Thymus (tissue), 11 donors: Measurements from ENCODE around the gene RASL11B. TPM values are rescaled to one million over a fixed set of nuclear protein-coding genes. Genes with fewer than 3 reads are reported as not detected.
A peak's percentile ranks its signal among the peaks of the same experiment; 100 is the strongest.

Source experiments
- DNase-seq, 9 donors: peaks; one replicate each; pipeline ENCODE4 v3.0.0-alpha.2; 2013; ENCODE audit warnings: low spot score in 9 of 9, low read depth in 6 of 9, missing footprints in 1 of 9
- H3K27ac ChIP-seq, 2 donors: one replicate each; pipeline ENCODE4 v1.5.1; 2013; ENCODE audit warnings: control low read depth in 1 of 2, low read depth in 1 of 2, low read length in 1 of 2, mild to moderate bottlenecking in 1 of 2, moderate library complexity in 1 of 2
- H3K27me3 ChIP-seq, 2 donors: one replicate each; pipeline ENCODE4 v1.5.1; 2013; ENCODE audit warnings: low read length in 1 of 2; ENCODE audit not compliant: control insufficient read depth in 2 of 2, insufficient read depth in 1 of 2
- H3K36me3 ChIP-seq, 2 donors: one replicate each; pipeline ENCODE4 v1.5.1; 2013; ENCODE audit warnings: low read length in 1 of 2, mild to moderate bottlenecking in 1 of 2, moderate library complexity in 1 of 2; ENCODE audit not compliant: control insufficient read depth in 2 of 2, insufficient read depth in 2 of 2
- H3K4me1 ChIP-seq, 2 donors: one replicate each; pipeline ENCODE4 v1.5.1; 2013; ENCODE audit warnings: low read length in 2 of 2; ENCODE audit not compliant: control insufficient read depth in 2 of 2, insufficient read depth in 2 of 2
- H3K4me3 ChIP-seq, 2 donors: one replicate each; pipeline ENCODE4 v1.5.1; 2013; ENCODE audit warnings: low read length in 2 of 2, control low read depth in 1 of 2, mild to moderate bottlenecking in 1 of 2
- H3K9me3 ChIP-seq, 2 donors: one replicate each; pipeline ENCODE4 v1.5.1; 2013; ENCODE audit warnings: low read length in 1 of 2, mild to moderate bottlenecking in 1 of 2; ENCODE audit not compliant: control insufficient read depth in 2 of 2, insufficient read depth in 1 of 2
- WGBS: extraction: QIAGEN DNeasy Blood & Tissue Kit; methylation state at CpG from one replicate; pipeline ENCODE4 v1.1.7; 2013; 5-methylcytosine and 5-hydroxymethylcytosine counted together
- polyA plus RNA-seq: library from polyadenylated mRNA; stranded (reverse); fragments of 200-250 nt; gene quantifications from one replicate; pipeline ENCODE4 v1.2.3, GENCODE V29; 2013
- total RNA-seq: library from RNA; stranded (reverse); fragments of 120-200 nt; gene quantifications from one replicate; pipeline ENCODE4 v1.2.4, GENCODE V29; 2013
- donor health status: healthy.

The RASL11B gene
- total and polyA plus RNA-seq, 2 donors, result 0.52 to 1.2 TPM

DNA sequence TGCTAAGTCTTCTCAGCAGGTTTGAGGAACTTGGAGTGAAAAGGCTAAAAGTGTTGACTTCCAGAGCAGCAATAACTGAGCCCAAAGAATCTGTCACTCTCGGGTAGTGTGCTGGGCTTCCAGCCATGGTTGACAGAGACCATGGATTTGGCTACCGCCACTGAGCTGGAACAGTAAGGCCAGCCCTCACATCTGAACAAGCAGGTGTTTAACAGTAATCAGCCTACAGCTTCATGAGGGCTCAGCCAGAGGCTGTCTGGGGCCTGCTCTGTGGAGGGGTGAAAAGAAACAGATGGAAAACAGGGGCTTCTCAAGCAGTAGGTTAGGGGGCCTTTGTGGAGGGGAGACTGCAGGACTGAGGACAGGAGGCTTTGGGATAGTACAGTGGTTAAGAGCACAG, 14.9 kb downstream of the RASL11B start:
- H3K36me3 ChIP-seq, result no peaks in the 10 kb centered on the region
- peak in 1 of 9 donors; percentile 18 for DNase-seq
- no peaks in the 10 kb centered on the region for H3K27me3 ChIP-seq
- no peak overlapping the region for H3K4me3 ChIP-seq
- no peak overlapping the region for H3K27ac ChIP-seq
- WGBS, result 93% methylated on average over 2 of the region's 2 CpGs
- no peaks in the 10 kb centered on the region for H3K9me3 ChIP-seq
- H3K4me1 ChIP-seq, result peaks cover 3 to 25% of the 10 kb centered on the region in 2 donors

DNA sequence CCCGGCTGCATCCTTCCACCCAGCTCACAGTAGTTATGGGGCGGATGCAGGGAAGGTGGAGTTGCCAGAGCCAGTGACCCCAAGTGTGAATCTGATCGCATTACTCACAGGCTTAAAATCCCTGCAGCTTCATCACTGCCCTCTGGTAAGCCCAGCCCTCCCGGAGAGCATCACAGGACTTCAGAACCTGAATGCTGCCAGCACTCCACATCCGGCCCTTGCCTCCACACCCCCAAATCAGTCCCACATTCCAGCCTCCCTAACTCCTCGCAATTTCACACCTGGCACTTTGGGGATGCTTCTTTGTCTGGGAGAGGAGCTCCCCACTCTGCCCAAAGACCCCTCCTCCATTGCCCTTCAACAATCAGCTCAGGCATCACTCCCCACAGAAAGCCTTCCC, 15.6 kb downstream of the RASL11B start:
- H3K4me3 ChIP-seq, result no peak overlapping the region
- WGBS, result 97% methylated on average over 6 of the region's 6 CpGs
- no peaks in the 10 kb centered on the region for H3K9me3 ChIP-seq
- H3K4me1 ChIP-seq, result peaks cover 3 to 25% of the 10 kb centered on the region in 2 donors
- no peak for DNase-seq
- no peak overlapping the region for H3K27ac ChIP-seq
- no peaks in the 10 kb centered on the region for H3K27me3 ChIP-seq
- no peaks in the 10 kb centered on the region for H3K36me3 ChIP-seq

DNA sequence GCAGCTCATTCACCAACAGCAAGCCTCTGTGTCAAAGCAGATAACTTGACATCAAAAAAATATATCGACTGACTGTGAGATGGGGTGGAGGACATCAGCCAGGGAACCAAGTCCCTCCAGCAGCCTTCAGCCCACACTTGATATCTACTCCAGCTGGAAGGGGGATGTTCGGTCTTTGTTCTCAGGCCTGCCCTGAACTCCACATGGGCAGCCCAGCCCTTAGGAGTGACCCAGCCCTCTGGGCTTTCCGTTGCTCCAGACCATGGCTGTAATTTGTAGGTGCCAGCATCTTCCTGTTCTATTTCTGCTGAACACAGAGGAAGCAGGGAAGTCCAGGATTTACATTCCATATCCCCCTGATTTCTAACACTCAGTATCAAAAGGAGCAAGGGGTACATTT, 17.4 kb downstream of the RASL11B start:
- 98% methylated on average over 3 of the region's 3 CpGs for WGBS
- DNase-seq, result no peak
- no peak overlapping the region for H3K27ac ChIP-seq

DNA sequence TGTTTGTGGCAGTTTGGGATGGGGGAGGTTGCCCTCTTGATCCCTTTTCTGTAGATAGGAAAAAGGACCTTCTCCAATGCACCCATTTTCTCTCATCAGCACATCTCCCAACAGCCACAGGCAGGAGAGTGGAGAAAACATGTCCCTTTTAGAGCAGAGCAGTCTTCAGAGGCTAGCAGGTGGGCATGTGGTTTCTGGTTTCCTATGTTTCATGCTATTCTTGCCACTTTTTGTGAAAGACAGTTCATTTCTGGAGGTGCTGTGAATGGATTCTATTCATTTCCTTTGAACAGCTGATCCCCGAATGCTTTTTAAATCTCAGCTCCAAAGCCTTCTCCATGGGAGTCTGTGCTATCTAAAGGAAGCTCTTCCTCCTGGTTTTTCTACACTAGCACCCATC, 18.9 kb downstream of the RASL11B start:
- Histone ChIP-seq H3K36me3 (no peaks in the 10 kb centered on the region), H3K27me3 (no peaks in the 10 kb centered on the region), H3K9me3 (peaks cover 1 to 8% of the 10 kb centered on the region in 2 donors), H3K4me1 (peaks cover under 1 to 22% of the 10 kb centered on the region in 2 donors), H3K27ac (no peak overlapping the region), H3K4me3 (no peak overlapping the region)
- WGBS, result 21% methylated on average over 1 of the region's 1 CpG
- peak in 3 of 9 donors; percentile 31 to 72 (median 39) for DNase-seq

More for the DNA sequence above, 17.4 kb downstream of the RASL11B start:
- H3K4me3 ChIP-seq, result no peak overlapping the region
- H3K27me3 ChIP-seq, result no peaks in the 10 kb centered on the region
- no peaks in the 10 kb centered on the region for H3K9me3 ChIP-seq
- H3K36me3 ChIP-seq, result no peaks in the 10 kb centered on the region
- H3K4me1 ChIP-seq, result peaks cover 3 to 25% of the 10 kb centered on the region in 2 donors

DNA sequence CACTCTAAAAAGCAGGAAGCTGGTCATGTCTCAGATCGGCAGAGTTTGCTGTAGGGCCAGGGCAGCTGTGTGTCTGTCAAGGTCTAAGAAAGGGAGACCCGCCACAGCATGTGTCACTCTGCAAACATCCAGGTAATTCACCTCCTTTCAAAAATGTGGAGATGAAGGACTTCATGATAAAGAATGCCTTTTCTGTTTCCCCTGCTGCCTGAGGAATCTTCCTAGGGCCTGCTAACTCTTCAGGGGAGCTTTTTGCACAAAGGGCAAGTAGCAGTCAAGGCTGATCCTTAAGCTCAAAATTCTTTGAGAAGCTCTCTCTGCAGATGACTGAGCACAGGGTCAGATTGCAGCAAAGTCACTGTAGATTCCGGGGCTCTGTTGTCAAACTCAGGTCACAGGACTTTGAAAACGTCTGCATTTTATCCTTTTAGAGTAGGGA, 21.1 kb downstream of the RASL11B start:
- H3K36me3 ChIP-seq, result no peaks in the 10 kb centered on the region
- no peak overlapping the region for H3K4me3 ChIP-seq
- no peak overlapping the region for H3K27ac ChIP-seq
- H3K4me1 ChIP-seq, result peaks cover 0 to 10% of the 10 kb centered on the region in 2 donors
- 92% methylated on average over 4 of the region's 4 CpGs for WGBS
- H3K27me3 ChIP-seq, result no peaks in the 10 kb centered on the region
- peaks cover 4 to 13% of the 10 kb centered on the region in 2 donors for H3K9me3 ChIP-seq
- no peak for DNase-seq

DNA sequence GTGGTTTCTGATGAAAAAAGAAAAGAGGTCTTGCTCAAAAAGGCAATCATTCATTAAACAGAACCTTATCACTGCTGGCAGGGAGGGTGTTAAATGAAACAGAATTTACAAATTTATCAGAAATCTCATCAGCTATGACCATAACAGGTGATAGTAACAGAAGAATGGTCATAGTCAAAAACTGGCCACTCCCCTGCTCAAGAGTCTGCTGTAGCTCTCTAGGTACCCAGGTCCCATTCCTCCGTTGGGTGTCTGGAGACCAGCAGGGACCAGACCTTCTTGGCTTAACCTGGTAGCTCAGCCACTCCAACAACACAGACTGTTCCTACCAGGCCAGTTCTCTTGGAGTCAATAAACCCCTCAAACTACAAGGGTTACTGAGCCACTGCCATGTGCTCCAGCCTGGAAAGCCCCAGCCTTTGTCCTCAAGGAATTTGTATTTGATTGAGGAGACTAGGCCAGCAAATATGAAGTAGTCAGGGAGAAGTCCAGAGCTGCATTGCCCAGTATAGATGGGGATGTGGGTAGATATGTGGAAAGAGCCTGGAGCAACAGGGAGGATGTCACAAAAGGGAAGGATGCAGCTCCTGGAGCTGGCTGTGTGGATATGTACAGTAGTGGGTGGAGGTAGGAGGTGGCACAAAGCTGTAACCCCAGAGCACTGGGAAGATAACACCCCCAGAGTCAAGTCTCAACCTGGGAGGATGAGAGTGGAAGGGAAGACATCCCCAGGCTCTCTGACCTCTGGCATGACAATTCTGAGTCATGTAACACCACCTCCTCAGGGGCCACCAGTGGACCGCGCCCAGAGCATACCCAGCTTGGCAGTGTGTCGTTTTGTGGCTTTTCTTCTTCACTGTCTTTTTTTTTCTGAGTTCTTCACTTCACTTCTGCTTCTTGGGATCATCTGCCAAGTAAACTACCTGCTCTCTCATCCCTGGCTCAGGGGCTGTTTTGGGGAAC, 21.9 kb downstream of the RASL11B start:
- DNase-seq, result no peak
- WGBS, result 90% methylated on average over 4 of the region's 4 CpGs
- H3K27ac ChIP-seq, result no peak overlapping the region

DNA sequence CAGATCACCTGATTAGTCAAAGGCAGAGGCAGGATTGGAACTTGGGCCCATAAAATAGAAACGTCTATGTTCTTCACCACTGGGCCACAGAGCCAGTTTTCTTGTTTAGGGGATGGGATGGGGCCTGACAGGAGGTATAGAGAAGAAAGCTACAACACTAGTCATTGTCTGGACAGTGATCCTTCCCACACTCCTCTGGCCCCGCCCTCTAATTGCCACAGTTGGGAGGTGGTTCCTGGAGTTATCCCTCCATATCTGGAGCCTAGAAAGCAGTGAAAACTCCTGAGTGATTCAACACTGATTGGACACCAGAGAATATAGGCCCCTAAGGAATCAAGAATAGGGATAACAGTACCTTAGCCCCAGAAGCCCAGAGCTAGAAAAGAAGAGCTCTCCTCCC, 22.9 kb downstream of the RASL11B start:
- no peaks in the 10 kb centered on the region for H3K36me3 ChIP-seq
- WGBS, result 97% methylated on average over 2 of the region's 2 CpGs
- H3K4me3 ChIP-seq, result no peak overlapping the region
- H3K27me3 ChIP-seq, result no peaks in the 10 kb centered on the region
- DNase-seq, result no peak
- H3K27ac ChIP-seq, result no peak overlapping the region
- H3K4me1 ChIP-seq, result peaks cover 0 to 10% of the 10 kb centered on the region in 2 donors
- H3K9me3 ChIP-seq, result peaks cover 4 to 13% of the 10 kb centered on the region in 2 donors

More for the DNA sequence above, 21.9 kb downstream of the RASL11B start:
- no peaks in the 10 kb centered on the region for H3K36me3 ChIP-seq
- peaks cover 0 to 10% of the 10 kb centered on the region in 2 donors for H3K4me1 ChIP-seq
- H3K27me3 ChIP-seq, result no peaks in the 10 kb centered on the region
- no peak overlapping the region for H3K4me3 ChIP-seq
- peaks cover 4 to 13% of the 10 kb centered on the region in 2 donors for H3K9me3 ChIP-seq

DNA sequence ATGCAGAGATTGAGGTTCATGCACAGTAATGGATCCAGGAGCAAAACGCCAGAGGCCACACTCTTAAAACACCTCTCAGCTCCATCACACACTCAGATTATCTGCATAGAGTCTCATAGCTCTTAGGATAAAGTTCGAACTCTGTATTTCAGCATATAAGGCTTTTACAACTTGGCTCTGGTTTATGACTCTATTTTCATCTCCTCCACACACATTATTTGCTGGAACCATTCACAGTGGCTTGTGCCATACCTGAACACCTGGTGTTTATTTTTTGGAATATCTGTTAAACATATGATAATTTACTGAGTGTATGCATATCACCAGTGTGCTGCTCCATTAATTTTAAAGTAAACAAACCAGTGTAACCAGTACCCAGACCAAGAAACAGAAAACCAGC, 27.2 kb downstream of the RASL11B start:
- no peak for DNase-seq
- peaks cover 4 to 13% of the 10 kb centered on the region in 2 donors for H3K9me3 ChIP-seq
- no peak overlapping the region for H3K27ac ChIP-seq
- WGBS, result 99% methylated on average over 2 of the region's 2 CpGs
- peaks cover 0 to 5% of the 10 kb centered on the region in 2 donors for H3K4me1 ChIP-seq
- no peaks in the 10 kb centered on the region for H3K27me3 ChIP-seq
- no peaks in the 10 kb centered on the region for H3K36me3 ChIP-seq
- H3K4me3 ChIP-seq, result no peak overlapping the region

DNA sequence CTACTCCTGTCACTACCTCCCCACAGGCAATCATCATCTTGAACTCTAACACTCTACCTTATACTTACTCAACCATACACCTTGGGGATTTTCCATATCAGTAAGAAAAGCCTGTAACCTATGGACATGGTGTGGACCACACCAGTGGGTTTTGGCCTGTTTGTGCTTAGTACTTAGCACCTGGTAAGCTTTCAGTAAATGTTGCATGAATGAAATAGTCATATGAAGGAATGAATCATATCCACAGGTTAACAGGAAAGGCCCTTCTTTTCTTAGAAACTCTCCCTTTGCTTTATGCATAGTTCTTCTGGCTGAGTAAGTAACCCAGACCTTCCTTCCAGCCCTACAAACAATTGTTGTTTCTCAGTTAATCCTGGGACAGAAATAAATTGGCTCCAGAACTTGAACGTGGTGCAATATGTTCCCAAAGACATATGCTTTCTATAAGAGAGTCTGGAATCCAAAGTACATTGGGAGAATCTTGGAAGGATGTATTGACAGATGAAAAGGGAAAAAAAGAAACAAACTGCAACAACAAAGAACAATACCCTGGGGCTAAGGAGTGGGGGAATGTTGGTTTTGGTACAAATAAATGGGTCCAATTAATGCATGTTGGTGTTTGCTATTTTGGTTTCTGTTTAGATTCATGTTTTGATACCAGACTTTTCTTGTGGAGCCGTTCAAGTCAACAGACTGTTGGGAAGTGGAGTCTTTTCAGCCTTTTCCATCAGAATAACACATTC, 27.8 kb downstream of the RASL11B start:
- no peak for DNase-seq
- H3K9me3 ChIP-seq, result peaks cover 4 to 13% of the 10 kb centered on the region in 2 donors
- H3K36me3 ChIP-seq, result no peaks in the 10 kb centered on the region
- 86% methylated on average over 2 of the region's 2 CpGs for WGBS
- no peak overlapping the region for H3K4me3 ChIP-seq
- H3K27ac ChIP-seq, result no peak overlapping the region
- H3K27me3 ChIP-seq, result no peaks in the 10 kb centered on the region
- H3K4me1 ChIP-seq, result peaks cover 0 to 11% of the 10 kb centered on the region in 2 donors
